Stimulated activated CD8-positive, alpha-beta memory T cell treated with anti-CD3 and anti-CD28 coated beads, Interleukin-15, amount 100 ng/mL, for 4 hours (primary cell): ENCODE data around the gene CUBN.

Source experiments
- DNase-seq, 2 donors: peaks; one replicate each; pipeline ENCODE4 v3.0.0-alpha.2; 2020; ENCODE audit warnings: low read depth in 2 of 2

Gene CUBN

DNA sequence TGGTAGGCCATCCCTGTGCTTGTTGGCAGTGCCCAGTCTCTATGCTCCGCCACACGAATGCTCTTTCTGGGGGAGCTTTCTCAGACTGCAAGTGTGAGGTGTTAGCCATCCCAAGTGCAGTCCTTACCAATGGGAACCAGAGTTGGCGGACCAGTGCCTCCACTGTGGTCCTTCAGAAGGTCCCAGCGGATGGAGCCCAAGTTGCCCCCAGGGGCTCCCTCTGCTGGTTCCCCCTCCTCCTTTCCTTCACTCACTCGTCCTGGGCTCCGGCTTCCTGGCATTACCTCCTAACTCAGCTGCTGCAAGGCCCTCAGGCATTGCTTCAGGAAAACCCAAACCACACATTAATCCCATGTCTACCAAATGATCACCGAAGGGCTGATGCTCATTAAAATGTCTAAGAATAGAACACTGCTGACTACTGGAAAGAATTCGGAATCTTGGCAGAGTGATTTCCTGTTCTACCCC, 139.8 kb downstream of the CUBN start:
- no peak for DNase-seq

- DNase-seq = no peak
Observed at GRCh38 chr10:16988900-16989299, 140.7 kb downstream of the CUBN start.

DNA sequence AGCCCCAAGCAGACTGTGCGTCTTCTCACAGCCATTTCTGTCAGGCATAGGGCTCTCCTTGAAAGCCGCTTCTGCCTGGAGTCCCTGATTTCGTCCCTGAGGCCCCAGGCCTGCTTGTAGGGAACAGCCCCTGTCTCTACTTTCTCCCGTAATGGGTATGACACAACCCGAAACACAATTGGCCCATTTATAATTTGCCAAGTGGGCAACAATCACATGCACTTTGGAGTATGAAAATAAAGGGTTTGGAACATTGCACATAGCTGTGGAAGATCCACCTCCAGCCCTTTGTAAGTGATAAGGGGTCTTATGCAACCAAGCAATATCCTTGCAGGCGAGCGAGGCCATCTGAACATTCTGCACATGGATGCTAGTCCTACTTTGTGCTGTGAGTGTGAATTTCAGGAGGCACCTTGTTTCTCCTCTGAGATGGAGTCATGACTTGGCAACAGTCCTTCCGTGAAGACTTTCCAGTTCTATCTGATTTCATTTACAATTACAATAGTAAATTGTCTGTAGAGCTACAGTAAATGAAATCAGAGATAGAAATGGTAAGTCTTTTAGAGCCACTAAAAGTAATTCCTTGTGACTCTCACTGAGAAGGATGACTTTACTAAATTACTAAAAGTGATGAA, 141.5 kb downstream of the CUBN start:
- no peak for DNase-seq

GRCh38 chr10:16987206-16987621, 142.4 kb downstream of the CUBN start:
- DNase-seq = no peak

DNA sequence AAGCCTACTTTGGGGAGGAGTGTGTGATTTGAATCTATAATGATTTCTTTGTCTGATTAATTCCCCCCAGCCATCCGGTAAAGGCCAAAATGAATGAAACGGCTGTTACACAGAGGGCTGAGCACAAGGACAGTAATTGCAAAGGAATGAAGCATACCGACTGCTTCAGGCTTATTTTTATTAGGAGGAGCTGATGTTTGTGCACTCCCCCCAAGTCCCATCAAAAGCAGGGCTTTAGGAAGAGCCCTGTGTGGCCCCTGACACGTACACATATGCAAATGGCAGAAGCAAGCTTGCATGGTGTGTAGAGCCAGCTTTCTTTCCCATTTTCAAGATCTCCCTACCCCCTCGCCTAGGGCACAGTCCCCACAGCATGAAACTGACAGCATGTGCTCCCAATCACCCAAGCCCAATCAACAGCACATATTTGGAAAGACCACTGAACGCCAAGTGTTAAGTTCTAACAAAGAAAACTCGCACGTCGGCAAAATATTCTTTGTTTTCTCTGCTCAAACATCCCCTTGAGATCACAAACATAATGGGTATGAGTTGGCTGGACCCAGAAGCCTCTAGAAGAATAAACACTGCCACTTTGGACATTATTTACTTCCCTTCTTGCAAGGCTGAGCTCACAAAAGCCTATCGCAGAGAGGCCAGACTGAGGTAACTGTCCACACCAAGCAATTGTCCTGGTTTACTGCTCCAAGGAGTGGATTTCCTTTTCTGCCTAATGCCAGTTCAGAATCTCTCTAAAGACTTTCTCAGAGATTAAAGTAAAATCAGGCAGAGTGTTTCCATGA, 143.0 kb downstream of the CUBN start:
- no peak for DNase-seq

DNA sequence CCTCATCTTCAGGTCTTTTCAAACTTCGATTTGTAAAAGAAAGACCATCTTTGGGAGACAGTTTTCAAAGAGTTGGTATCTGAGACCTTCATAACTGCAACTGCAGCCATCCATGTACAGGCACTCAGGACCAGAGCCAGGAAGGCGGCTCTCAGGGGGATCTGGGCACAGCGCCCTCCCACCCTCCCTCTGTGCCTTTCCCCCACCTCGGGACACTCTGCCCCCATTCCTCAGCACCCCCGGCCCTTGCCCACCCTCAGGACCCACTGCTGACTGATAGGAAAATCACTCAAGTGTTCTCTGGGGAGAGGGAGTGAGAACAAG, 143.6 kb downstream of the CUBN start:
- DNase-seq = no peak

DNA sequence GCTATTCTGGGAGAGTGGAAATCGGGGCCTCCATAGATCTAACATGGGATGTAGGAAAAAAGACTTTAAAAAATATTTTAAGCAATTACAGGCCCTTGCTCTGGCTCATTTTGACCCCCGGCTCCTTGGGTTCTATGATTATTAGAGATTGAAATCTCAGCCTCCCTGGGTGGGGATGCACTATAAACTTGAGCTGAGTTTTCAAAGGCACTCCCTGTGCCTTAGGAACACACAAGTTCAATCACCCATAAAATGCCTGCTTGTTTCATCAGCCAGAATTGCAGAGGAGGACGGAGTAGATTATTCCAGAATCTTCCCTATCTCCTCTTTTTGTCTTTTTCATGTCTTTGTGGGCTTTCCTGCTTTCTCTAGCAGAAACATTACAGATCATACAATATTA, 145.4 kb downstream of the CUBN start:
- DNase-seq = no peak

DNA sequence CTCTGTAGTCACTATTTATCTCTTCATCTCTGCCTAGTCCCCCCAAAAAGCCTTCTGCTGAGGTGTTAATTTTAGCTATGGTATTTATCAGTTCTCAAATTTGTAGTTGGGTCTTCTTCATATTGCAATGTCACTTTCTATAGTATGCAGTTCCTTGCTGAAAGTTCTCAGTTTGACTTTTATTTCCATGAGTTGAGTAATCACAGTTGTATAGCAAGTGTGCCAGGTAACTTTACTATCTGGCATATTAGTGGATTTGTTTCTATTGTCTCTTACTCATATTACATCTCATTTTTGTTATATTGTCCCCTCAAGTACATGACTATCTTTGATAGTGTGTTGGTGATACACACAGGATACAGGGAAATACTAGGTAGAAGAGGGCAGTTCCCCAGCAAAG, 152.8 kb downstream of the CUBN start:
- no peak for DNase-seq

GRCh38 chr10:16975188-16975587, 154.4 kb downstream of the CUBN start:
- no peak for DNase-seq

- DNase-seq = no peak
Observed at GRCh38 chr10:16968416-16969041, 161.1 kb downstream of the CUBN start.

- DNase-seq = no peak
Observed at GRCh38 chr10:16967866-16968415, 161.7 kb downstream of the CUBN start.

- no peak for DNase-seq
Observed at GRCh38 chr10:16966991-16967865, 162.4 kb downstream of the CUBN start.

DNA sequence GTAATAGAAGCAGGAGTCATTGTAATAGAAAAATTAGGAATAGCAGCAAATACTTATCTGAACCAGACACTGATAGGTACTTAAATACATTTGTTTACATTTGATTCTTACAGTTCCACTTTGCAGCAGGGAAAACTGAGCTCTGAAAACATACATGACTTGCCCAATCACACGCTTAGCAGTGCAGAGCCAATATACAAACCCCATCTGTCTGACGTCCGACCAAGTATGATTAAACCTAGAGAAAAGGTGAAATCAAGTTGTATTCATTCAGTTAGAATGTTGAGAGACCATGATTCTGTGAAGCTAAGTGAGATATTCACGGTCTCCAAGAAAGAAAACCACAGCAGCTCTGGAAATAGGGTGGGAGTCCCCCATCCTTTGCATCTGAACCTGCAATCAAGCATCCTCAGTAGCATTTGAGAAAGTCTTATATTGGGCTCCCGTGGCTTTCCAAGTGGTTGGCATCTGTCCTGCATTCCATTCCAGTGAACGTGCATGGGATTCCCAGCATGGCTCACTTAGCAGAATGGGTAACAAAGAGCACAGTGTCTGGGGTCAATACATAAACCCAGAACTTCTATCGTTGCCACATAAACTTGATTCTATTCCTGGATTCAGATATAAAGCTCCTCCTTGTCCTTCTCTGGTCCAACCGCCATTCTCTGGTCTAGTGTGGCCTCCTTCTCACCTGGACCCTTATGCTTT, 163.7 kb downstream of the CUBN start:
- no peak for DNase-seq

- DNase-seq = no peak
Observed at GRCh38 chr10:16965344-16965616, 164.3 kb downstream of the CUBN start.

DNA sequence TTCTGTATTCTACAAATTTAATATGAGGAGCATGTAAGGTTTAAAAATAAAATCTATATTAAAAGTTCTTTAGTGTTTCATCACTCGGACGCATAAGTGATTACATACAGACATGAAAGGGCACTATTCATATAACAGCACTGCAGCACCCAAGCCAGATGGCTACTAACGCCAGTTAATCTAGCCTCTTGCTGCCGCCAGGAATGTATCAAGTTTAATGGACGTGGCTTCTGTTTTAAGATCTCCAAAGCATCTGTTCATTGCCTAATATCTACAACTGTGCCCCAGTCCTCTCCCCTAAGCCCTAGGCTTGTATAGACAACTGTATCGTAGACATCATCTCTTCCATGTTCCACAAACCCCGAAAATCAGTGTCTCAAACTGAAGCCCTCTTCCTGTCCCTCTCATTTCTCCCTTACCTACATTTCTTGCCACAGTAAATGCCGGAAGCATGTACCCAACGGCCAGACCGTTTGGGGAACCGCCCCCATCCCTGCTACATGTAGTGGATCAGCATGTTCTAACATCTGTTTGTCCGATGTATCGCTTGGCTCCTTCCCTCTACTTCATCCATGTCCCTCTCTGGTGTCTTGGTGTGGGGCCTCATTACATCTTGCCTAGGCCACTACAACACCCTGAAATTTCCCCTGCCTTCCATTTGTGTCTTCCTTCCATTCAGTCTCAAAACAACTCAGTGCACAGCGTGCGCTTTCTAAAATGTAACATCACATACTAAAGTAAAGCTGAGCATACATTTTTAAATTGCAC, 164.9 kb downstream of the CUBN start:
- DNase-seq = no peak

DNA sequence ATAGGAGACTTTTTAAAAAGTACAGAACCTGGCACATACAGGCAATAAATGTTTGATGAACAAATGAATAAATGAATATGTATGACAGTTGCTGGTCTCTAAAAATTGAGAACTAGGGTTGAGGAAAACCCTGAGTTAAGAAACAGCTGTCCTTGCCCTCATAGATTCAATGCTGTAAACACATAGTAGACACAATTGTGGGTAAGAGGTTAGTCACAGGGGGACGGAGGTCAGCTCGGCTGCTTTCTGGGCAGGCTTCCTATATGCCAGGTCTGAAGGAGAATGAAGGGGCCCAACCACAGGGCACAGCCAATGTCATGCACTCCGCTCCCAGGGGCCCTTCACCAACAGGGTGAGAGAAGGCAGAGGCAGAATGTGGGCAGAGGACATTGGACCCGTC, 169.1 kb downstream of the CUBN start:
- no peak for DNase-seq

DNA sequence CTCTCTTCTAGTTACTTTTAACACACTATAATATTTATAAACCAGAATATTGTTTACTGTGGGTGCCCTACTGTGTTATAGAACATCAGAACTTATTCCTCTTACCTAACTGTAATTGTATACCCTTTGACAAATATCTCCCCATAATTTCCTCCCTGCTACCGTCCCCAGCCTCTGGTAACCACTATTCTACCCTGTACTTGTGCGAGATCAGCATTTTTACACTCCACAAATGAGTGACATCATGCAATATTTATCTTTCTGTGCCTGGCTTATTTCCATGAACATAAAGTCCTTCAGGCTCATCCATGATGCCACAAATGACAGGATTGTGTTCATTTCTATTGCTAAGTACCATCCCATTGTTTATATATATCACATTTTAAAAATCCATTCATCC, 172.6 kb downstream of the CUBN start:
- no peak for DNase-seq

- no peak for DNase-seq
Observed at GRCh38 chr10:16954280-16955030, 175.2 kb downstream of the CUBN start.

DNA sequence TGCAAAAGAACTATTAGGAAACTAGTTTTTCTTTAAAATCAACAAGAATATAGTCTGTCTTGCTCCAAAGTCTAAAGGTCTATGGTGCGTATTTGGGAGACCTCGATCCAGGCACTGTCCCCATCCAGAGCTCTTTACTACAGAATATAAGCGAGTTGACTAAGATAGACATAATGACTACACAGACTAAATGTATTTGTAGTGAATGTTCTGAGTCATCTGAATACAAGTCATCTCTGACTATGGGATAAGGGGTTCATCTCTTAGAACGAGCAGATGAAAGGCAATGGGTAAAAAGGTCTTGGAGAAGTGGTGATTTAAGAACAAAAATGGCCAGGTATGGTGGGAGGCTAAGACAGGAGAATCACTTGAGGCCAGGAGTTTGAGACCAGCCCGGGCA, 176.3 kb downstream of the CUBN start:
- no peak for DNase-seq

DNA sequence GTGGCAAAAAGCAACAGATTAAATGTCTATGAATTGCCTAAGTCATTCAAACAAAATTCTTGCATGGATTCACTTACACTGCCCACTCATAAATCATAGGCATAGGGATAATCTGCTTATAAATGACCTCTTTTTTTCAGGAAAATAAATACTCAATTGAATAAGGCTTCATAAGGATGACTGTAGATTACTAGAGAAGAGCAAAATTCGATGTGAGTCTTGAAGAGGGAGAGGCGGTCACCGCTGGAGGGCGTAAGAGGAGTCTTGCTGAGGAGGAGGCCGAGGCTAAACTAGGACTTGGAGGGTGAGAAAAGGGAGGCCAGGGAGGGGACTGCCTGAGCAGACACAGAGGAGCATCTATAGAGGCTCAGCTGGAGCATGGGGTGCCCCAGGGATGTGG, 177.0 kb downstream of the CUBN start:
- DNase-seq = no peak
